Pancreas (tissue), 10 donors: Measurements from ENCODE around the gene NCR1. TPM values are rescaled to one million over a fixed set of nuclear protein-coding genes. Genes with fewer than 3 reads are reported as not detected.
"Not testable (repeated sequence)": the region's sequence is repeated elsewhere in the genome, so short reads cannot be mapped to it uniquely, and the experiment has no call there.

Experiments used
- ATAC-seq, 4 donors: fragments of 200-7000 bp; cut with Tn5 transposase; one replicate each; pipeline versions ENCODE4 v1.8.0 to v1.9.1; 2020; ENCODE audit warnings: mild to moderate bottlenecking in 4 of 4, moderate library complexity in 4 of 4
- DNase-seq, 6 donors: peaks; one replicate each; pipeline ENCODE4 v3.0.0-alpha.2; 2020
- FAIRE-seq: peaks from 2 replicates; lab custom pipeline; 2012; peaks lifted over from hg19 to GRCh38; lab: Jason Lieb, UNC
- H3K27ac ChIP-seq, 4 donors: fragments of 200-600 bp; sonication (generic); 1 replicate in 3 of 4; 2 replicates in 1 of 4; pipeline versions ENCODE4 v1.5.0 to v1.8.0; 2020
- H3K27me3 ChIP-seq, 4 donors: fragments of 200-600 bp; one replicate each; pipeline ENCODE4 v1.8.0; 2021
- H3K36me3 ChIP-seq, 3 donors: fragments of 200-600 bp; sonication (generic) in 1 of 3; one replicate each; pipeline versions ENCODE4 v1.5.0 to v1.8.0; 2020 to 2021
- H3K4me1 ChIP-seq, 3 donors: fragments of 200-600 bp; one replicate each; pipeline ENCODE4 v1.8.0; 2021
- H3K4me3 ChIP-seq, 4 donors: fragments of 200-600 bp; sonication (generic) in 2 of 4; one replicate each; pipeline versions ENCODE4 v1.5.0 to v1.8.0; 2020 to 2021
- H3K9me3 ChIP-seq, 4 donors: fragments of 200-600 bp; one replicate each; pipeline ENCODE4 v1.8.0; 2021
- WGBS, 2 donors: extraction: QIAGEN DNeasy Blood & Tissue Kit; methylation state at CpG; one replicate each; pipeline ENCODE4 v1.1.7; 2013; 5-methylcytosine and 5-hydroxymethylcytosine counted together
- intact Hi-C, 3 donors: fragments of 100-400 bp; cut with DNase I; formaldehyde crosslinking; loops; one replicate each; pipeline versions ENCODE4 v1.11.1 to v1.14.2; 2022
- polyA plus RNA-seq, 2 donors: library from polyadenylated mRNA; stranded (reverse); fragments of 200-250 nt; gene quantifications; one replicate each; pipeline ENCODE4 v1.2.3, GENCODE V29; 2013
- total RNA-seq, 6 donors: library from RNA; stranded (reverse); fragmentation: NEBNext Ultra II Directional in 4 of 6; extraction: Animal tissue kit (Norgen Biotek cat#: 25700) in 4 of 6; gene quantifications; one replicate each; pipeline versions ENCODE4 v1.2.1 to v1.2.4, GENCODE V29; 2021 to 2023
- TF ChIP-seq, protein P1 (sequence below), 4 donors: fragments of 200-600 bp; sonication (generic) in 3 of 4; IDR thresholded peaks; one replicate each; pipeline versions ENCODE4 v1.5.0 to v1.8.0; 2021; ENCODE audit warnings: antibody characterized with exemption in 4 of 4
- donor health status: healthy with polysubstance abuse.
- donor health status: DM: no; HTN: no; CAD: no; lungs with moderate emphysema.
- donor health status: DM: no; HTN: no; CAD: no.
- donor health status: control.
- donor health status: control.
- donor health status: Bipolar disorder and iron deficiency.
- donor health status: DM: yes; HTN: yes; CAD: no.
- donor health status: DM: no; HTN: no; CAD: no.
- donor health status: DM: no; HTN: no; CAD: no.
- donor health status: DM: yes; HTN: yes; CAD: no.

The NCR1 gene
- total and polyA plus RNA-seq, 8 donors, result 0.31 TPM; not detected in 7

DNA sequence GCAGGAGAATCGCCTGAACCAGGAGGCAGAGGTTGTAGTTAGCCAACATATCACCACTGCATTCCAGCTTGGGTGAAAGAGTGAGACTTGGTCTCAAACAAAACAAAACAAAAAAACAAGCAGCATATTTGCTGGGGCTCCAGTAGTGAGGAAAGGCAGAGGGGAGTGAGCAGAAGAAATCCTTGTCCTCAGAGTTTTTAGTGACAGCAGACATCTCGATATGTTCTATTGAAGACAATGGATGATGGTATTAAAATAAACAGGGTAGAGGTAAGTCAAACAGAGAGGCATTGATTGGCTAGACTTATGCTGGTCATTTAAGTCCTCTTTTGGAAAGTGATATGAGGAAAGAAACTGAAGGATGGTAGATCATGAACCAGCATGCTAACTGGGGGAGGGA, 22.4 kb downstream of the NCR1 start:
- TF ChIP-seq, protein P1, sequence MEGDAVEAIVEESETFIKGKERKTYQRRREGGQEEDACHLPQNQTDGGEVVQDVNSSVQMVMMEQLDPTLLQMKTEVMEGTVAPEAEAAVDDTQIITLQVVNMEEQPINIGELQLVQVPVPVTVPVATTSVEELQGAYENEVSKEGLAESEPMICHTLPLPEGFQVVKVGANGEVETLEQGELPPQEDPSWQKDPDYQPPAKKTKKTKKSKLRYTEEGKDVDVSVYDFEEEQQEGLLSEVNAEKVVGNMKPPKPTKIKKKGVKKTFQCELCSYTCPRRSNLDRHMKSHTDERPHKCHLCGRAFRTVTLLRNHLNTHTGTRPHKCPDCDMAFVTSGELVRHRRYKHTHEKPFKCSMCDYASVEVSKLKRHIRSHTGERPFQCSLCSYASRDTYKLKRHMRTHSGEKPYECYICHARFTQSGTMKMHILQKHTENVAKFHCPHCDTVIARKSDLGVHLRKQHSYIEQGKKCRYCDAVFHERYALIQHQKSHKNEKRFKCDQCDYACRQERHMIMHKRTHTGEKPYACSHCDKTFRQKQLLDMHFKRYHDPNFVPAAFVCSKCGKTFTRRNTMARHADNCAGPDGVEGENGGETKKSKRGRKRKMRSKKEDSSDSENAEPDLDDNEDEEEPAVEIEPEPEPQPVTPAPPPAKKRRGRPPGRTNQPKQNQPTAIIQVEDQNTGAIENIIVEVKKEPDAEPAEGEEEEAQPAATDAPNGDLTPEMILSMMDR (IDR thresholded peaks at IDR 0.05), result no peak
- Histone ChIP-seq H3K4me1 (no peaks in the 10 kb centered on the region), H3K36me3 (no peaks in the 10 kb centered on the region), H3K27ac (no peak overlapping the region), H3K4me3 (no peak overlapping the region), H3K27me3 (no peaks in the 10 kb centered on the region), H3K9me3 (no peaks in the 10 kb centered on the region)
- no peak for ATAC-seq
- DNase-seq, result no peak
- 73 to 80% methylated on average over 2 of the region's 2 CpGs for WGBS, 2 donors
- no peak for FAIRE-seq
- intact Hi-C loops, result no loop called here

DNA sequence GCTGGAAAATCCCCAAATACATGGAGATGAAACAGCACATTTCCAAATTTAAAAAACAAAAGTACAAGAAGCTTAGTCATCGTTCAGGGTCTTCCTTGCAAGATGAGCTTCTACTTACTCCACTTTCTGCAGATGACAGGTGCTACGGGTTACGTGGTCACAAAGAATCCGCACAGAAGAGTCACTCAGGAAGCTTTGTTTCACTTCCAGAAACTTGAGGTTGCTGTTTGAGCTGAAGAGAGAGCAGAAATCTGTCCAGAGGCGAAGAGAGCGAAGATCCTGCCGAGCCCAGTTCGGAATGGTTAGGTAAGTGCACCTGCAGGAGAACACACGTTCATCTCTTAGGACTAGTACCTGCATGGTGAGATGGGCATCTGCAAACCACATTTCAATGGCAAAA, 32.0 kb downstream of the NCR1 start:
- no peak for ATAC-seq
- 51 to 69% methylated on average over 9 of the region's 9 CpGs for WGBS, 2 donors
- H3K27ac ChIP-seq, result no peak overlapping the region
- DNase-seq, result no peak
- intact Hi-C loops, result no loop called here
- no peaks in the 10 kb centered on the region for H3K4me1 ChIP-seq
- no peaks in the 10 kb centered on the region for H3K9me3 ChIP-seq
- no peak for FAIRE-seq
- no peaks in the 10 kb centered on the region for H3K36me3 ChIP-seq
- TF ChIP-seq, protein P1 (IDR thresholded peaks at IDR 0.05), result no peak
- H3K4me3 ChIP-seq, result no peak overlapping the region
- H3K27me3 ChIP-seq, result no peaks in the 10 kb centered on the region

DNA sequence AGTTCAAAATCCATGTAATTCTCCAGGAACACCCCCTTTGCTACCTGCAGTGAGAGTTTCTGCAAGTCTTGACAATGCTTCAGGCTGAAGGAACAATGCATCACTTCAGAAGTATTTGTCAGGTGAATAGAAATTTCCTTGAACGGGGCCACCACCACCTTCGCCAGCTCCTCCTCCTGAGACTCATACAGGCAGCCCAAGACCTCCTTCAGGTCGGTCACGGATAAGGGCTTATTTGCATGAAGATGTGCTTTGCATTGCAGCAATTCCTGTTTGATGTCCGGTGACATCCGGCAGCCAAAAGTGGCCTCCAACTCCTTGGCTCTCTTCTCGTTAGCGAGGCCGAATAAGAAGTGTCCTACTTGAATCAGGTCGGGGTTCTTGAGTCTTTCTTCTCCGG, 33.0 kb downstream of the NCR1 start:
- ATAC-seq (no peak), FAIRE-seq (no peak), DNase-seq (no peak)
- WGBS, 2 donors, result 52 to 56% methylated on average over 11 of the region's 11 CpGs
- H3K27me3 ChIP-seq, result no peaks in the 10 kb centered on the region
- TF ChIP-seq, protein P1 (IDR thresholded peaks at IDR 0.05), result no peak
- no peaks in the 10 kb centered on the region for H3K4me1 ChIP-seq
- H3K4me3 ChIP-seq, result no peak overlapping the region
- intact Hi-C loops, result no loop called here
- no peaks in the 10 kb centered on the region for H3K9me3 ChIP-seq
- no peak overlapping the region for H3K27ac ChIP-seq
- no peaks in the 10 kb centered on the region for H3K36me3 ChIP-seq

DNA sequence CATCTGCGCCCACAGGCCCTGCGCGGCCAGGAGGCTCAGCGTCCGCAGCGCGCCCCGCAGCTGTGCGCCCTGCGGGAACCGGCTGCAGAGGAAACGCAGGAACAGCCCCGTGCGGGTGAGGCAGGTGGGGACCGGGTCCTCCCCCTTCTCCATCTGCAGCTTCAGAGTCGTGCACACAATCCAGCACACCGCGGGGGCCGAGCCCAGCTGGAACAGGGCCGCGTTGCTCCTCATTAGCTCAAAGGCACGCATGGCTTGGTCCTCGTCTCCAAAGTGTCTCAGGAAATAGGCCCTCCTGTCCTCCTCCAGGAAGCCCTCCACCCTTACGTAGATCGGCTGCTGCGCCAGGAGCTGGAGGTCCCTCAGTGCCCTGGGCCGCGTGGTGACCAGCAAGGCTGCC, 33.6 kb downstream of the NCR1 start:
- ATAC-seq, H3K36me3 ChIP-seq, FAIRE-seq, H3K4me1 ChIP-seq, H3K27ac ChIP-seq, intact Hi-C loops, H3K4me3 ChIP-seq, H3K27me3 ChIP-seq, H3K9me3 ChIP-seq, DNase-seq: not testable (repeated sequence)
- WGBS, 2 donors, result 56 to 78% methylated on average over 9 to 15 of the region's 28 CpGs

DNA sequence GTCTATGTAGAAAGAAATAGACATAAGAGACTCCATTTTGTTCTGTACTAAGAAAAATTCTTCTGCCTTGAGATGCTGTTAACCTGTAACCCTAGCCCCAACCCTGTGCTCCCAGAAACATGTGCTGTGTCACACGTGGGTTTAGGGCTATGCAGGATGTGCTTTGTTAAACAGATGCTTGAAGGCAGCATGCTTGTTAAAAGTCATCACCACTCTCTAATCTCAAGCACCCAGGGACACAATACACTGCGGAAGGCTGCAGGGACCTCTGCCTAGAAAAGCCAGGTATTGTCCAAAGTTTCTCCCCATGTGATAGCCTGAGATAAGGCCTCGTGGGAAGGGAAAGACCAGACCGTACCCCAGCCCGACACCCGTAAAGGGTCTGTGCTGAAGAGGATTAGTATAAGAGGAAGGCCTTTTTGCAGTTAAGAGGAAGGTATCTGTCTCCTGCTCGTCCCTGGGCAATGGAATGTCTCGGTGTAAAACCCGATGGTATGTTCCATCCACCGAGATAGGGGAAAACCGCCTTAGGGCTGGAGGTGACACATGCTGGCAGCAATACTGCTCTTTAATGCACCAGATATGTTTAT, 37.9 kb downstream of the NCR1 start:
- H3K4me3 ChIP-seq, H3K27ac ChIP-seq, H3K27me3 ChIP-seq, intact Hi-C loops, FAIRE-seq, H3K4me1 ChIP-seq, H3K36me3 ChIP-seq, ATAC-seq, H3K9me3 ChIP-seq, DNase-seq: not testable (repeated sequence)
- 39 to 48% methylated on average over 11 of the region's 11 CpGs for WGBS, 2 donors

DNA sequence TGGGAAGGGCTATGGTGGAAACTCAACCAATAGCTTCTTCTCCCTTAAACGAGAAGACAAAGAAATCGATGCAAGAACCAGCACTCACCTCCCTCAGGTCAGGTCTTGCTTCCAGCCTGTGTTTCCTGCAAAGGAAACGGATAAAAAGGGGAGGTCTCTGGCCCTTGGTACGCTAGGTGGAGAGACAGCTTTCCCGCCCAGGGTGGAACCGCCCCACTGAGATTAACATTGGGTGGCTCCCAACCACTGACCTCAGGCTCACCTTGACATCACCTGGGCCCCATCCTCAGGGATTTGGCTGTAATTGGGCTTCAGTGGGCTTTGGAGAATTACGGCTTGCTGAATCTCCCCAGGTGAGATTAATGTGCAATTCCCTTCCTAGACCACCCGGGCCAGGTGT, 41.4 kb downstream of the NCR1 start, which contains the start of gene NLRP7:
Gene NLRP7 (minus strand): TSS at position 150 of the 400 bp plus-strand sequence.
- H3K9me3 ChIP-seq, result no peaks in the 10 kb centered on the region
- no peaks in the 10 kb centered on the region for H3K27me3 ChIP-seq
- TF ChIP-seq, protein P1 (IDR thresholded peaks at IDR 0.05), result no peak
- no peaks in the 10 kb centered on the region for H3K36me3 ChIP-seq
- no peak within 1 kb of the TSS for H3K4me3 ChIP-seq
- WGBS, 2 donors, result 67 to 73% methylated on average over 8 of the region's 8 CpGs
- intact Hi-C loops, result no loop called here
- no peaks in the 10 kb centered on the region for H3K4me1 ChIP-seq
- FAIRE-seq (no peak), DNase-seq (no peak), ATAC-seq (no peak)
- H3K27ac ChIP-seq, result no peak within 1 kb of the TSS
